B cell (primary cell): ENCODE results near the gene SLC35F2. TPM values are rescaled to one million over a fixed set of nuclear protein-coding genes. Genes with fewer than 3 reads are reported as not detected.

ENCODE experiments used
- ATAC-seq: fragments of 200-7000 bp; cut with Tn5 transposase; one replicate; pipeline ENCODE4 v1.10.0; 2021; ENCODE audit warnings: low read depth, mild to moderate bottlenecking, moderate number of reproducible peaks, moderate library complexity
- CTCF ChIA-PET: fragments of 350-600 bp; sonication (Branson Sonifier 250); formaldehyde crosslinking; loops from one replicate; lab custom pipeline; 2021; ENCODE audit warnings: antibody characterized with exemption, inconsistent platforms; lab: Charles Lee
- POLR2A ChIA-PET: fragments of 350-600 bp; sonication (Branson Sonifier 250); formaldehyde crosslinking; loops from one replicate; lab custom pipeline; 2021; ENCODE audit warnings: antibody characterized with exemption; lab: Charles Lee
- DNase-seq: peaks from one replicate; pipeline ENCODE4 v3.0.0; 2013
- H2AFZ ChIP-seq: 2 replicates; pipeline ENCODE4 v1.6.1; 2012; ENCODE audit warnings: mild to moderate bottlenecking, low read depth, low read length; ENCODE audit not compliant: insufficient read depth, poor library complexity, severe bottlenecking
- H3K27ac ChIP-seq, 2 donors: 1 replicate in 1 of 2; 2 replicates in 1 of 2; pipeline ENCODE4 v1.5.1; 2012 to 2013; ENCODE audit warnings: low read length in 2 of 2, mild to moderate bottlenecking in 2 of 2, moderate library complexity in 1 of 2
- H3K27me3 ChIP-seq, 4 experiments: fragments of 200-600 bp in 1 of 4; sonication (generic) in 1 of 4; replicated peaks in 1 of 4; 1 replicate in 2 of 4; 2 replicates in 2 of 4; pipeline versions ENCODE4 v1.6.1 to v1.7.0; 2013 to 2016; ENCODE audit warnings: low read length in 3 of 4, mild to moderate bottlenecking in 2 of 4, mixed read lengths in 1 of 4, moderate library complexity in 1 of 4; ENCODE audit not compliant: insufficient read depth in 4 of 4, control insufficient read depth in 3 of 4; ENCODE audit errors: control extremely low read depth in 1 of 4
- H3K36me3 ChIP-seq, 2 experiments: replicated peaks in 1 of 2; 1 replicate in 1 of 2; 2 replicates in 1 of 2; pipeline versions ENCODE4 v1.6.1 to v1.7.1; 2013; ENCODE audit warnings: low read length in 1 of 2; ENCODE audit not compliant: insufficient read depth in 2 of 2, control insufficient read depth in 1 of 2; ENCODE audit errors: control extremely low read depth in 1 of 2, extremely low read depth in 1 of 2
- H3K4me1 ChIP-seq, 2 donors: fragments of 200-600 bp in 1 of 2; sonication (generic) in 1 of 2; 1 replicate in 1 of 2; 2 replicates in 1 of 2; pipeline versions ENCODE4 v1.5.1 to v1.6.1; 2013 to 2017; ENCODE audit warnings: low read length in 2 of 2; ENCODE audit not compliant: control insufficient read depth in 2 of 2, insufficient read depth in 2 of 2
- H3K4me2 ChIP-seq: replicated peaks from 2 replicates; pipeline ENCODE3; 2012; ENCODE audit warnings: mild to moderate bottlenecking, low read depth, low read length; ENCODE audit not compliant: poor library complexity, severe bottlenecking
- H3K4me3 ChIP-seq, 5 experiments: fragments of 200-600 bp in 1 of 5; sonication (generic) in 1 of 5; 1 replicate in 3 of 5; 2 replicates in 2 of 5; pipeline versions ENCODE4 v1.5.1 to v1.7.0; 2011 to 2016; ENCODE audit warnings: low read length in 4 of 5, mild to moderate bottlenecking in 4 of 5, low read depth in 2 of 5, control low read depth in 1 of 5, moderate library complexity in 1 of 5; ENCODE audit not compliant: insufficient read depth in 1 of 5; ENCODE audit errors: control extremely low read depth in 1 of 5, extremely low read depth in 1 of 5
- H3K79me2 ChIP-seq: fragments of 200-600 bp; sonication (generic); one replicate; pipeline ENCODE4 v1.6.0; 2016; ENCODE audit warnings: low read length; ENCODE audit not compliant: control insufficient read depth, insufficient read depth
- H3K9ac ChIP-seq: fragments of 200-600 bp; sonication (generic); 2 replicates; pipeline ENCODE4 v1.6.1; 2017; ENCODE audit warnings: mild to moderate bottlenecking, low read length, moderate library complexity
- H3K9me3 ChIP-seq, 3 donors: one replicate each; pipeline versions ENCODE4 v1.6.1 to v1.7.1; 2013; ENCODE audit warnings: low read length in 2 of 3; ENCODE audit not compliant: control insufficient read depth in 2 of 3, insufficient read depth in 1 of 3; ENCODE audit errors: control extremely low read depth in 1 of 3
- H4K20me1 ChIP-seq: 2 replicates; pipeline ENCODE4 v1.6.0; 2012; ENCODE audit warnings: mild to moderate bottlenecking, low read length; ENCODE audit not compliant: insufficient read depth, control insufficient read depth, poor library complexity, severe bottlenecking
- H3K27ac Mint-ChIP-seq: one replicate; pipeline ENCODE4 v1.8.0; 2021; ENCODE audit warnings: mixed read lengths
- H3K27me3 Mint-ChIP-seq: one replicate; pipeline ENCODE4 v1.8.0; 2021; ENCODE audit warnings: mixed read lengths
- H3K4me1 Mint-ChIP-seq: one replicate; pipeline ENCODE4 v1.8.0; 2021; ENCODE audit warnings: mixed read lengths
- H3K4me3 Mint-ChIP-seq: one replicate; pipeline ENCODE4 v1.8.0; 2021; ENCODE audit warnings: mixed read lengths
- H3K9me3 Mint-ChIP-seq: one replicate; pipeline ENCODE4 v1.8.0; 2022; ENCODE audit warnings: mixed read lengths; ENCODE audit not compliant: insufficient read depth
- EZH2 ChIP-seq: IDR thresholded peaks from 2 replicates; pipeline ENCODE4 v1.6.1; 2012; ENCODE audit warnings: borderline replicate concordance, low read depth, mild to moderate bottlenecking, moderate library complexity, low read length; ENCODE audit not compliant: insufficient read depth, poor library complexity, severe bottlenecking
- WGBS: methylation state at CpG from one replicate; pipeline ENCODE4 v1.1.5; 2013; ENCODE audit warnings: missing lambda C conversion rate; ENCODE audit not compliant: insufficient coverage; 5-methylcytosine and 5-hydroxymethylcytosine counted together
- intact Hi-C: fragments of 100-400 bp; cut with micrococcal nuclease; formaldehyde crosslinking; loops from one replicate; pipeline ENCODE4 v1.10.0; 2022
- polyA plus RNA-seq: library from polyadenylated mRNA; depleted of rRNA; stranded (reverse); fragments of >200 nt; gene quantifications from 2 replicates; pipeline ENCODE4 v1.2.3, GENCODE V29; 2012
- total RNA-seq, 2 donors: library from RNA; stranded (reverse); fragments of 120-200 nt in 1 of 2; gene quantifications; 1 replicate in 1 of 2; 2 replicates in 1 of 2; pipeline versions ENCODE4 v1.2.3 to v1.2.4, GENCODE V29; 2013 to 2022
- TF ChIP-seq, protein P1 (sequence below): fragments of 200-600 bp; IDR thresholded peaks from one replicate; pipeline ENCODE4 v1.8.0; 2022; ENCODE audit warnings: antibody characterized with exemption, mild to moderate bottlenecking

The SLC35F2 gene
- total and polyA plus RNA-seq, 2 donors (not counting 1 experiment from before 2014, with no cell fraction given) = 10.9 TPM

DNA sequence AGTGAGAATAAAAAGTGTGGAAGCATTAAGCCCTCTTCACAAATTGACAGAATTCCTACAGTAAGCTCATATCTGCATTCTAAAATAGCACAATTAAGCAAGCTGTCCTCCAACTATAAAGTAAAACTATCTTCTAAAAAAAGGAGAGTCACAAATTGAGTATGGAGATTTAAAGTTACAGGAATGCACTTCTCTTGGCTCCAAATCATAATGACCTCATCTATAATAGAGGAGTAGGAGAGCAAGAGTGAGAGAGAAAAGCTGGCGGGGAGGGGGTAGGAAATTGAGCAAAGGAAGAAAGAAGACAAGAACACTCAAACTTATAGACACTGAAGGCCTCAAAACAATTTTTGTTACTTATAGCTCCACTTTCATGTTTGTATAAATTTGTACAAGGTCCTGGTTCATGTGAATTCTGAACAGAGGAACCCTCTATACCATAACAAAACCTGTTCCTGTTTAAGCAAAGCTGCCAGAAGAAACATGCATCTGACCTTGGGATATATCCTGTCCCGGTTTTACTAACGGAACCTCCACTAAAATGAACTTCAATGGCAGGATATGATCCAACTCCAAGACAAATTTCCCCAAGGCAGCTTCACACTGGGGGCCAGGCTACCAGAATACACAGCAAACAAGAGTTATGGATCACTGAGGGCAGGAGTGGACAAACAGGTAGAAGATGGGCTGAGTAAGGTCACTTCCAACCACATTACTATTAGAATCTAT is 37.2 kb downstream of the SLC35F2 start:
- no peak for DNase-seq
- H3K27me3 Mint-ChIP-seq = no peaks in the 10 kb centered on the region
- Histone ChIP-seq H3K79me2 (peaks cover 25% of the 10 kb centered on the region), H4K20me1 (no peaks in the 10 kb centered on the region), H3K27me3 (no peaks in the 10 kb centered on the region), H3K9me3 (no peaks in the 10 kb centered on the region), H3K27ac (no peak overlapping the region), H3K9ac (no peak overlapping the region), H2AFZ (no peak overlapping the region), H3K4me1 (peaks cover 8 to 10% of the 10 kb centered on the region in 2 donors), H3K4me2 (no peak overlapping the region), H3K36me3 (no peaks in the 10 kb centered on the region), H3K4me3 (no peak overlapping the region)
- ChIA-PET POLR2A (no interaction called here), CTCF (no interaction called here)
- peaks cover 3% of the 10 kb centered on the region for H3K9me3 Mint-ChIP-seq
- no peak for ATAC-seq
- no peak overlapping the region for H3K4me3 Mint-ChIP-seq
- H3K4me1 Mint-ChIP-seq = peaks cover 18% of the 10 kb centered on the region
- TF ChIP-seq, protein P1, sequence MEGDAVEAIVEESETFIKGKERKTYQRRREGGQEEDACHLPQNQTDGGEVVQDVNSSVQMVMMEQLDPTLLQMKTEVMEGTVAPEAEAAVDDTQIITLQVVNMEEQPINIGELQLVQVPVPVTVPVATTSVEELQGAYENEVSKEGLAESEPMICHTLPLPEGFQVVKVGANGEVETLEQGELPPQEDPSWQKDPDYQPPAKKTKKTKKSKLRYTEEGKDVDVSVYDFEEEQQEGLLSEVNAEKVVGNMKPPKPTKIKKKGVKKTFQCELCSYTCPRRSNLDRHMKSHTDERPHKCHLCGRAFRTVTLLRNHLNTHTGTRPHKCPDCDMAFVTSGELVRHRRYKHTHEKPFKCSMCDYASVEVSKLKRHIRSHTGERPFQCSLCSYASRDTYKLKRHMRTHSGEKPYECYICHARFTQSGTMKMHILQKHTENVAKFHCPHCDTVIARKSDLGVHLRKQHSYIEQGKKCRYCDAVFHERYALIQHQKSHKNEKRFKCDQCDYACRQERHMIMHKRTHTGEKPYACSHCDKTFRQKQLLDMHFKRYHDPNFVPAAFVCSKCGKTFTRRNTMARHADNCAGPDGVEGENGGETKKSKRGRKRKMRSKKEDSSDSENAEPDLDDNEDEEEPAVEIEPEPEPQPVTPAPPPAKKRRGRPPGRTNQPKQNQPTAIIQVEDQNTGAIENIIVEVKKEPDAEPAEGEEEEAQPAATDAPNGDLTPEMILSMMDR = no peak
- no peak for TF ChIP-seq EZH2
- no peak overlapping the region for H3K27ac Mint-ChIP-seq
- WGBS = no CpG with 5 or more reads among the region's 3 CpGs
- intact Hi-C loops = no loop called here

DNA sequence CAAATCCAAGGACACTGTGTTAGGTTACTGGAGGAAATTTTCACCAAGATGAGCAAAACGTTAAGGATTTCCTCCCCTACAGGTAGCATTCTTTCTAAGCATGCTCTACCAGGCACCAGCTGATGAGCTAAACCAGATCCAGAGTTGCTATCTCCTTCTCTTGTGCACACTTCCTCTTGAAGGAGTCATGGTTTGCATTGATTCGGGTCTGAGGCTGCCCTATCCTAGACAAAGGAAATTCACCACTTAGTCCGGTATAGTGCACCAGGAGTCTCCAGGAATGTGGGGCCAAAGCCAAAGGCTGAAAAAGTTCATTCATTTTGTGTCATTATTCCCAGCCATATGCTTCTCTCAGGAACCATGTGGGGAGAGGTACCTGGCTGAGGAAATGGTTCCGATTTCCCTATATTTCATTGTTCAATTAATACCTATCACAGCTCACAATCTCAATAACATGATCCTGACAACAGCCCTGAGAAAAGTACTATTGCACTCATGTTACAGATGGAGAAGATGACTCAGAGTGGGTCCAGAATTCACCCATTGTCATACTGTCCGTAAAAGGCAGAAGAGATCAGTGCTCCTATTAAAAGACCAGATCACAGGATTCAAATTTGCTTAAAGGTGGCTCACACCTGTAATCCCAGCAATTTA is 39.1 kb downstream of the SLC35F2 start:
- H3K79me2 ChIP-seq = peaks cover 23% of the 10 kb centered on the region
- ChIA-PET POLR2A (no interaction called here), CTCF (no interaction called here)
- no peak overlapping the region for H3K27ac ChIP-seq
- no peak for ATAC-seq
- no peak overlapping the region for H3K4me3 ChIP-seq
- no peaks in the 10 kb centered on the region for H4K20me1 ChIP-seq
- no peaks in the 10 kb centered on the region for H3K9me3 ChIP-seq
- H3K9ac ChIP-seq = no peak overlapping the region
- no peak for DNase-seq
- 88% methylated on average over 4 of the region's 5 CpGs for WGBS
- Mint-ChIP-seq H3K27me3 (no peaks in the 10 kb centered on the region), H3K27ac (no peak overlapping the region), H3K4me3 (no peak overlapping the region), H3K9me3 (peaks cover 3% of the 10 kb centered on the region), H3K4me1 (peaks cover 7% of the 10 kb centered on the region)
- no peaks in the 10 kb centered on the region for H3K36me3 ChIP-seq
- H3K4me1 ChIP-seq = peaks cover under 1 to 2% of the 10 kb centered on the region in 2 donors
- TF ChIP-seq, protein P1 = no peak
- TF ChIP-seq EZH2 = no peak
- H3K27me3 ChIP-seq = no peaks in the 10 kb centered on the region
- H2AFZ ChIP-seq = no peak overlapping the region
- intact Hi-C loops = no loop called here
- no peak overlapping the region for H3K4me2 ChIP-seq
